AG04449 (cell line): ENCODE results near the gene FZD8.
A peak's percentile ranks its signal among the peaks of the same experiment; 100 is the strongest.

Experiments used
- CTCF ChIA-PET: fragments of 350-600 bp; formaldehyde crosslinking; extraction: SDS; loops from one replicate; lab custom pipeline; 2021; ENCODE audit warnings: antibody characterized with exemption; lab: Yijun Ruan, JAX
- POLR2A ChIA-PET: fragments of 400-600, 350-600 bp; formaldehyde crosslinking; extraction: SDS; loops from one replicate; lab custom pipeline; 2020; ENCODE audit warnings: antibody characterized with exemption, inconsistent platforms; lab: Yijun Ruan, JAX
- DNase-seq: peaks from one replicate; pipeline ENCODE4 v3.0.0-alpha.2; 2010; ENCODE audit warnings: low read depth, low spot score
- H3K4me3 ChIP-seq: 2 replicates; pipeline ENCODE4 v1.5.1; 2011; ENCODE audit warnings: low read depth, mild to moderate bottlenecking, control low read depth, low read length
- CTCF ChIP-seq: IDR thresholded peaks from one replicate; pipeline ENCODE4 v1.5.1; 2011; ENCODE audit warnings: mild to moderate bottlenecking, moderate library complexity, low read length, control low read depth, inconsistent platforms; ENCODE audit not compliant: insufficient read depth; ENCODE audit errors: missing control alignments

The FZD8 gene

GRCh38 chr10:35606430-35606829 lies 35.7 kb downstream of the FZD8 start:
- CTCF ChIA-PET: interaction anchor here (1.2 to 1.3 kb wide), 2 partner anchors 367 to 487 kb away, joined by 3 to 4 read pairs; no protein-coding TSS in a partner anchor
- H3K4me3 ChIP-seq: no peak overlapping the region
- POLR2A ChIA-PET: no interaction called here
- DNase-seq: no peak
- TF ChIP-seq CTCF: no peak

- no peak within 1 kb of the TSS for H3K4me3 ChIP-seq
- TF ChIP-seq CTCF: no peak
- CTCF ChIA-PET: no interaction called here
- DNase-seq: no peak
- POLR2A ChIA-PET: no interaction called here
Observed at GRCh38 chr10:35605191-35605590, 36.9 kb downstream of the FZD8 start, which contains the start of gene GJD4. GJD4 (plus strand) TSS chr10:35605341; CDS start chr10:35605568, 227 bp downstream.

GRCh38 chr10:35600193-35600592 lies 41.9 kb downstream of the FZD8 start:
- H3K4me3 ChIP-seq: no peak overlapping the region
- ChIA-PET CTCF (interaction anchor here (1.0 to 1.8 kb wide), 7 partner anchors 11 to 1281 kb away, joined by 3 to 10 read pairs (median 4); no protein-coding TSS in a partner anchor), POLR2A (no interaction called here)
- TF ChIP-seq CTCF: no peak
- no peak for DNase-seq

GRCh38 chr10:35598379-35598778 lies 43.7 kb downstream of the FZD8 start:
- ChIA-PET POLR2A (no interaction called here), CTCF (no interaction called here)
- peak; percentile 39 for TF ChIP-seq CTCF
- no peak for DNase-seq
- H3K4me3 ChIP-seq: no peak overlapping the region

GRCh38 chr10:35595106-35595505 lies 47.0 kb downstream of the FZD8 start:
- no peak for TF ChIP-seq CTCF
- DNase-seq: no peak
- no peak overlapping the region for H3K4me3 ChIP-seq
- CTCF ChIA-PET: interaction anchor here (1.5 to 3.9 kb wide), 2 partner anchors 16 to 33 kb away, joined by 4 to 16 read pairs; no protein-coding TSS in a partner anchor
- POLR2A ChIA-PET: no interaction called here

- DNase-seq: no peak
- CTCF ChIA-PET: interaction anchor here (1.5 to 3.9 kb wide), 3 partner anchors 15 to 1285 kb away, joined by 3 to 16 read pairs (median 4); no protein-coding TSS in a partner anchor
- H3K4me3 ChIP-seq: no peak overlapping the region
- POLR2A ChIA-PET: no interaction called here
- TF ChIP-seq CTCF: no peak
Observed at GRCh38 chr10:35594115-35595079, 47.7 kb downstream of the FZD8 start.
